ENCODE results near the gene MED22.
"Not testable (repeated sequence)": the region's sequence is repeated elsewhere in the genome, so short reads cannot be mapped to it uniquely, and the experiment has no call there.

The MED22 gene

DNA sequence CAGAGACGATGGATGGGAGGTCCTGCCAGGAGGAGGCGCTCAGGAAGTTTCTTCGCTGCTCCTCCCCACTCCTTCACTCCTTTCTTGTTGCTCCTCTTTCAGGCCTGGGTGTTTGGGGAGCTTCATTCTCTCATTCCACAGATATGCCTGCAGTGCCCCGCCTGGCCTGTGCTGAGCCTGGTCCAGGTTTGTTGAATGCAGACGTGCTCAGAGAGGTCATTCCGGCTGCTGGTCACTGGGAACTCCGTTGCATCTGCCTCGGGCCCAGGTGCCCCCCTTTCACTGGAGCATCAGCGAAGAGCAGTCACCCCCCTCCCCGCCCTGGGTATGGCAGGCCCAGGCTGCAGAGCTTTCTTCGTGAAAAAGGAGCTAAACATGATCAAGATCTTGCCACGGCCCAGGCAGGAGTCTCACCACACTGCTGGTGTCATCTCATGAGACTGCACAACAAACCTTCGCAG is 27.5 kb downstream of the MED22 start:
- Histone ChIP-seq H2AFZ (ENCODE audit: low read depth, low read length) (no peak overlapping the region), H3K4me1 (ENCODE audit: insufficient read depth, low read length) (no peaks in the 10 kb centered on the region), H3K27me3 (ENCODE audit: insufficient read depth, low read length) (no peaks in the 10 kb centered on the region), H3K9me3 (ENCODE audit: low read length) (no peaks in the 10 kb centered on the region), H3K4me3 (ENCODE audit: low read length) (no peak overlapping the region), H3K36me3 (ENCODE audit: insufficient read depth, low read length) (no peaks in the 10 kb centered on the region)

GRCh38 chr9:133317551-133317950 is 30.4 kb downstream of the MED22 start:
- H3K27me3 ChIP-seq (ENCODE audit: insufficient read depth, low read length); H3K4me3 ChIP-seq (ENCODE audit: low read length); H2AFZ ChIP-seq (ENCODE audit: low read depth, low read length); H3K9me3 ChIP-seq (ENCODE audit: low read length); H3K36me3 ChIP-seq (ENCODE audit: insufficient read depth, low read length); H3K4me1 ChIP-seq (ENCODE audit: insufficient read depth, low read length): not testable (repeated sequence)

DNA sequence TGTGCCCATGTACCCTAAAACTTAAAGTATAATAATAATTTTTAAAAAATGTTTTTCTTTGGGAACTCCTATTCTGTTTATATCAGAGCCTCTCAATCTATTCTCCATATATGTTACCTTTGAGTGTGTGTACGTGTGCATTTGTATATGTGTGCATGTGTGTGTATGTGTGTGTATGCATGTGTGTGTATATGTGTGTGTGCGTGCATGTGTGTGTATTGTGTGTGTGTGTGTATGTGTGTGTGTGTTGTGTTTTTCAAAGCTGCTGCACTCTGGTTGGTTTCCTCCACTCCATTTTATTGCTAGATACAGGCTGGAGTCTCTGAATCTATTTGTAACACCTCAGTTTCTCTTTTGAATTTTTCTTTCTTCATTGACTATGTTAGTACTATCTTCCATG is 31.9 kb downstream of the MED22 start:
- no peak overlapping the region for H3K4me3 ChIP-seq (ENCODE audit: low read length)
- H3K36me3 ChIP-seq (ENCODE audit: insufficient read depth, low read length) = no peaks in the 10 kb centered on the region
- H3K4me1 ChIP-seq (ENCODE audit: insufficient read depth, low read length) = no peaks in the 10 kb centered on the region
- no peak overlapping the region for H2AFZ ChIP-seq (ENCODE audit: low read depth, low read length)
- H3K27me3 ChIP-seq (ENCODE audit: insufficient read depth, low read length) = no peaks in the 10 kb centered on the region
- H3K9me3 ChIP-seq (ENCODE audit: low read length) = no peaks in the 10 kb centered on the region

- Histone ChIP-seq H3K4me1 (ENCODE audit: insufficient read depth, low read length) (no peaks in the 10 kb centered on the region), H3K27me3 (ENCODE audit: insufficient read depth, low read length) (peaks cover 3% of the 10 kb centered on the region), H2AFZ (ENCODE audit: low read depth, low read length) (no peak overlapping the region)
Observed at GRCh38 chr9:133309608-133310007, 38.3 kb downstream of the MED22 start.

GRCh38 chr9:133307301-133307700 is 40.6 kb downstream of the MED22 start:
- no peaks in the 10 kb centered on the region for H3K4me1 ChIP-seq (ENCODE audit: insufficient read depth, low read length)
- H3K36me3 ChIP-seq (ENCODE audit: insufficient read depth, low read length) = no peaks in the 10 kb centered on the region
- H2AFZ ChIP-seq (ENCODE audit: low read depth, low read length) = no peak overlapping the region
- peaks cover 3% of the 10 kb centered on the region for H3K27me3 ChIP-seq (ENCODE audit: insufficient read depth, low read length)
- H3K4me3 ChIP-seq (ENCODE audit: low read length) = no peak overlapping the region
- no peaks in the 10 kb centered on the region for H3K9me3 ChIP-seq (ENCODE audit: low read length)

More at GRCh38 chr9:133309608-133310007, 38.3 kb downstream of the MED22 start:
- Histone ChIP-seq H3K9me3 (ENCODE audit: low read length) (no peaks in the 10 kb centered on the region), H3K36me3 (ENCODE audit: insufficient read depth, low read length) (no peaks in the 10 kb centered on the region), H3K4me3 (ENCODE audit: low read length) (no peak overlapping the region)

DNA sequence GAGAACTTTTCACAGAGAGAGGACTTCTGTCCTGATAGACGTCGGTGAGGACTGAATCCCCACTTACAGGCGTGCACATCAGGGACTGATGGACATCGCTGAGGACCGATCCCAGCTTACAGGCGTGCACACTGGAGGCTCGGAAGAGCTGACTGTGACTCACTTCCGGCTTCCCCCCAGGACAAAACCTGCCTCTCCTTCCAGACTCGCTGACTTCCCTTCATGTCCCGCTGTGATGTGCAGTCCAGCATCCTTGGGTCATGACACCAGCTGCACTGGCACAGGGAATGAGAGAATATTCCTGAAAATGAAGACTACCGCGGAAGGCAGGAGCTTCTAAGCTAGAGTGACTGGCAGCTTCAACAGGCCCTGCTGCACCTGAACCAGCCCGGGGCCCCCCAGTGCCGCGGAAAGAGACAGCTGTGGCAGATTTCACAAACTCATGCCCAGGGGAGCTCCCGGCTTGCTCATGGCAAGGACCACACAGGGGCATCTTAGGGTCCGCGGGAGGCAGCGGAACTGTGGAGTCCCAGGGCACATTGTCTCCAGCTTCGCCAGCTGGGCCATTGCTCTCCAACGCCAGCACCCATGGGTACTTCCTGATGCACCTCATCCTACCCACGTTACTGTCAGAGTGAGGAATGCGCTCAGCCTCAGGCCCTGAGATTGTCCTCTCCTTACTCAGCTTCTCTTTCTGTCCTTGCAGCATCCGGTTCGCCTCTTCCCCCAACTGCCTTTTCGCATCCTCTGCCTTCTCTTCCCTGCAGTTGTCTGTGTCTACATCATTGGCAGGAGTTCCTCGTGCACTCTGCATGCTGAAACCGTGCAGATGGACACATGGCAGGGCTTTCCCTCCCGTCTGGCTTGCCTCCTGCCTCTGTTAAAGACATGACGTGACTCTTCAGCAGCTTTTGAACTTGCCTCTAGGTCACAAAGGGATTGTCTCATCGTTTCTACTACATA is 41.4 kb downstream of the MED22 start:
- Histone ChIP-seq H3K36me3 (ENCODE audit: insufficient read depth, low read length) (no peaks in the 10 kb centered on the region), H2AFZ (ENCODE audit: low read depth, low read length) (no peak overlapping the region), H3K4me1 (ENCODE audit: insufficient read depth, low read length) (no peaks in the 10 kb centered on the region), H3K4me3 (ENCODE audit: low read length) (no peak overlapping the region), H3K27me3 (ENCODE audit: insufficient read depth, low read length) (peaks cover 3% of the 10 kb centered on the region), H3K9me3 (ENCODE audit: low read length) (no peaks in the 10 kb centered on the region)

- peaks cover 6% of the 10 kb centered on the region for H3K27me3 ChIP-seq (ENCODE audit: insufficient read depth, low read length)
- H3K9me3 ChIP-seq (ENCODE audit: low read length) = no peaks in the 10 kb centered on the region
- H3K4me1 ChIP-seq (ENCODE audit: insufficient read depth, low read length) = no peaks in the 10 kb centered on the region
- no peak overlapping the region for H3K4me3 ChIP-seq (ENCODE audit: low read length)
- no peak overlapping the region for H2AFZ ChIP-seq (ENCODE audit: low read depth, low read length)
- no peaks in the 10 kb centered on the region for H3K36me3 ChIP-seq (ENCODE audit: insufficient read depth, low read length)
Observed at GRCh38 chr9:133305731-133306130, 42.2 kb downstream of the MED22 start.

- no peaks in the 10 kb centered on the region for H3K9me3 ChIP-seq (ENCODE audit: low read length)
- H3K36me3 ChIP-seq (ENCODE audit: insufficient read depth, low read length) = no peaks in the 10 kb centered on the region
- no peak overlapping the region for H2AFZ ChIP-seq (ENCODE audit: low read depth, low read length)
- no peaks in the 10 kb centered on the region for H3K4me1 ChIP-seq (ENCODE audit: insufficient read depth, low read length)
- H3K4me3 ChIP-seq (ENCODE audit: low read length) = no peak overlapping the region
- H3K27me3 ChIP-seq (ENCODE audit: insufficient read depth, low read length) = peaks cover 6% of the 10 kb centered on the region
Observed at GRCh38 chr9:133304477-133305377, 43.2 kb downstream of the MED22 start.

GRCh38 chr9:133304158-133304470 is 43.8 kb downstream of the MED22 start:
- Histone ChIP-seq H3K36me3 (ENCODE audit: insufficient read depth, low read length) (no peaks in the 10 kb centered on the region), H3K4me3 (ENCODE audit: low read length) (no peak overlapping the region), H3K27me3 (ENCODE audit: insufficient read depth, low read length) (peaks cover 6% of the 10 kb centered on the region), H3K9me3 (ENCODE audit: low read length) (no peaks in the 10 kb centered on the region), H2AFZ (ENCODE audit: low read depth, low read length) (no peak overlapping the region), H3K4me1 (ENCODE audit: insufficient read depth, low read length) (no peaks in the 10 kb centered on the region)

DNA sequence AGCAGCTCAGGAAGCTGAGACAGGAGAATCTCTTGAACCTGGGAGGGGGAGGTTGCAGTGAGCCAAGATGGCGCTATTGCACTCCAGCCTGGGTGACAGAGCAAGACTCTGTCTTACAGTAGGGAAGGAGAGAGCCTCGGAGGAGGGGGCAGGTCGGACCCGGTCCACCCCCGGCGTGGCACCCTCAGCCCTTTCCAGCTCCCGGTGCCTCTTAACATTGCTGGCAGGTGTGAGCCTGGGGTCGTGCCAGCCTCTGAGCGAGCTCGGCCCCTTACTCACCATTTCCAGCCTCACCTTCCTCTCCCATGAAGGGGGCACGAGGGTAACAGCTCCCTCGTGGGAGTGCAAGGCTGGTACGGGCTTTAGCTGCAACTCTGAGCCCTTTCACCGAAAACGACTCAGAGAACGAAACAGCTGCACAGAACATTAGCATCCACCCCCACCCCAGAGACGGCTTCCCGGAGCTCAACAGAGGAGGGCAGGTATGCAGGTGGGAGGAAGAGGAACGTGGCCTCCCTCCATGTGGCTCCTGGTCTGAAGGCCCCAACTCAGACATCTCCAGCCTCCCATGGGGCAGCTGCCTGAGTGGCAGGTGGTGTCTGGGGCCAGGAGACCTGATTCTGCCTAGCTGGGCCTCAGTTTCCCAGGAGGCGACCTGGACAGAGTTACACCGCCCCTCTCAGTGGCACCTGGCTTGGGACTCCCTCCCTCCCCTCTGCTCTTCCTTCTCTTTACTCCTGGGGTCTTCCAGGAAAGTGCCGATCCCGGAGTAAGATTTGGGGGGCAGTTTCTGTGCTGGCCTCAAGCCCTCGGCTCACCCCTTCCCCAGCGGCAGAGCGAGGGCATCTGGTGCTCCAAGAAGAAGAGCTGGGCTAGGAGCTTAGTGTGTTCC is 44.4 kb downstream of the MED22 start:
- no peaks in the 10 kb centered on the region for H3K9me3 ChIP-seq (ENCODE audit: low read length)
- no peak overlapping the region for H3K4me3 ChIP-seq (ENCODE audit: low read length)
- no peaks in the 10 kb centered on the region for H3K36me3 ChIP-seq (ENCODE audit: insufficient read depth, low read length)
- H2AFZ ChIP-seq (ENCODE audit: low read depth, low read length) = no peak overlapping the region
- H3K27me3 ChIP-seq (ENCODE audit: insufficient read depth, low read length) = peaks cover 6% of the 10 kb centered on the region
- H3K4me1 ChIP-seq (ENCODE audit: insufficient read depth, low read length) = no peaks in the 10 kb centered on the region

- H3K4me1 ChIP-seq (ENCODE audit: insufficient read depth, low read length) = no peaks in the 10 kb centered on the region
- H3K4me3 ChIP-seq (ENCODE audit: low read length) = no peak overlapping the region
- no peak overlapping the region for H2AFZ ChIP-seq (ENCODE audit: low read depth, low read length)
- H3K9me3 ChIP-seq (ENCODE audit: low read length) = no peaks in the 10 kb centered on the region
- H3K27me3 ChIP-seq (ENCODE audit: insufficient read depth, low read length) = peaks cover 2% of the 10 kb centered on the region
- no peaks in the 10 kb centered on the region for H3K36me3 ChIP-seq (ENCODE audit: insufficient read depth, low read length)
Observed at GRCh38 chr9:133301253-133302230, 46.4 kb downstream of the MED22 start.

DNA sequence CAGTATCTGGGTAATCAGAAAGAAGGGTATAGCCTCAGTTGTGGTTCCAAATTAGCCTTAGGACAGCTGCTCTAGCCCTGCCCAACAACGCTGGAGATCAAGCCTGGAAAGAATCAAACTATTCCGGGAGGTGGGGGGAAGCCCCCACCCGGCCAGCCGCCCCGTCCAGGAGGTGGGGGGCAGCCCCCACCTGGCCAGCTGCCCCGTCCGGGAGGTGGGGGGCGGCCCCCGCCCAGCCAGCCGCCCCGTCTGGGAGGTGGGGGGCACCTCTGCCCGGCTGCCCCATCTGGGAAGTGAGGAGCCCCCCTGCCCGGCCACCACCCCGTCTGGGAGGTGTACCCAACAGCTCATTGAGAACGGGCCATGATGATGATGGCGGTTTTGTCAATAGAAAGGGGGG is 47.9 kb downstream of the MED22 start:
- H3K9me3 ChIP-seq (ENCODE audit: low read length); H2AFZ ChIP-seq (ENCODE audit: low read depth, low read length); H3K27me3 ChIP-seq (ENCODE audit: insufficient read depth, low read length); H3K4me1 ChIP-seq (ENCODE audit: insufficient read depth, low read length); H3K36me3 ChIP-seq (ENCODE audit: insufficient read depth, low read length); H3K4me3 ChIP-seq (ENCODE audit: low read length): not testable (repeated sequence)

Measured in neuron (in vitro differentiated cells).